K562 (cell line): ENCODE results near the gene SDHC. TPM values are rescaled to one million over a fixed set of nuclear protein-coding genes. Genes with fewer than 3 reads are reported as not detected.
A peak's percentile ranks its signal among the peaks of the same experiment; 100 is the strongest.

Experiments used
- ETV5 ChIP-seq: sonication (generic); formaldehyde crosslinking; IDR thresholded peaks from 2 replicates; pipeline ENCODE4 v1.4.0; 2020; ENCODE audit warnings: low read depth, mild to moderate bottlenecking, missing genetic modification reagents
- HDAC8 ChIP-seq: fragments of 450-650 bp; IDR thresholded peaks from 2 replicates; pipeline ENCODE4 v1.6.1; 2016; ENCODE audit warnings: mild to moderate bottlenecking, missing genetic modification characterization, moderate library complexity, missing compliant biosample characterization
- KLF16 ChIP-seq: IDR thresholded peaks from 2 replicates; pipeline ENCODE4 v1.6.1; 2016; ENCODE audit warnings: antibody characterized with exemption
- MAFG ChIP-seq: fragments of 450-650 bp; conservative IDR thresholded peaks from 2 replicates; pipeline ENCODE4 v1.6.1; 2016; ENCODE audit warnings: missing genetic modification characterization, missing compliant biosample characterization
- MED1 ChIP-seq: sonication (generic); formaldehyde crosslinking; IDR thresholded peaks from 2 replicates; pipeline ENCODE4 v1.8.1; 2023; ENCODE audit warnings: missing genetic modification reagents, borderline replicate concordance
- MXI1 ChIP-seq: IDR thresholded peaks from 2 replicates; pipeline ENCODE4 v1.6.1; 2011; ENCODE audit warnings: low read depth, mild to moderate bottlenecking, improper control_type of control experiment, low read length
- YY1 ChIP-seq, 3 experiments: IDR thresholded peaks; 2 replicates each; pipeline ENCODE4 v1.6.1; 2011; ENCODE audit warnings: low read length in 2 of 3, mild to moderate bottlenecking in 2 of 3, moderate library complexity in 2 of 3, borderline replicate concordance in 1 of 3, control low read depth in 1 of 3, low read depth in 1 of 3; ENCODE audit not compliant: insufficient read depth in 3 of 3, insufficient replicate concordance in 2 of 3, control insufficient read depth in 1 of 3, insufficient read length in 1 of 3; ENCODE audit errors: extremely low read depth in 1 of 3
- ZFX ChIP-seq: sonication (generic); formaldehyde crosslinking; IDR thresholded peaks from 2 replicates; pipeline ENCODE4 v1.8.0; 2022; ENCODE audit warnings: mild to moderate bottlenecking, missing genetic modification reagents, moderate library complexity
- ZNF436 ChIP-seq: fragments of 250-450, 450-650 bp; sonication (Bioruptor Pico); formaldehyde crosslinking; IDR thresholded peaks from 2 replicates; pipeline ENCODE4 v1.7.0; 2020; ENCODE audit warnings: mild to moderate bottlenecking
- polyA plus RNA-seq, 8 experiments: library from polyadenylated mRNA; depleted of rRNA in 4 of 8; stranded (reverse) in 5 of 8; unstranded in 3 of 8; fragments of >200 nt; fragmentation: Nextera tagmentation in 2 of 8; fragmentation: Illumina TruSeq in 1 of 8; extraction: Ambion mirVana in 2 of 8; extraction: Trizol in 1 of 8; gene quantifications; 2 replicates each; pipeline versions ENCODE4 v1.2.1 to v1.2.3, GENCODE V29; 2011 to 2014; ENCODE audit warnings: inconsistent platforms in 1 of 8, missing spikeins in 1 of 8
- total RNA-seq, 7 experiments: library from RNA; depleted of rRNA in 6 of 7; stranded (reverse); fragments of >200 nt in 6 of 7; fragmentation: Illumina TruSeq in 2 of 7; extraction: Trizol in 2 of 7; gene quantifications; 2 replicates each; pipeline versions ENCODE4 v1.2.1 to v1.2.3, GENCODE V29; 2011 to 2021; ENCODE audit warnings: low replicate concordance in 1 of 7
- TF ChIP-seq, protein P1 (sequence below), 2 experiments: fragments of 150-350 bp in 1 of 2; IDR thresholded peaks; 2 replicates each; pipeline ENCODE4 v1.6.1; 2012 to 2016; ENCODE audit warnings: low read depth in 2 of 2, low read length in 2 of 2, mild to moderate bottlenecking in 1 of 2, moderate library complexity in 1 of 2
- TF ChIP-seq, protein P2 (sequence below): IDR thresholded peaks from 3 replicates; pipeline ENCODE4 v1.6.1; 2011; ENCODE audit warnings: borderline replicate concordance, mild to moderate bottlenecking, moderate library complexity; ENCODE audit not compliant: insufficient read length; ENCODE audit errors: extremely low read depth
- TF ChIP-seq, protein P3 (sequence below): fragments of 450-650 bp; formaldehyde crosslinking; IDR thresholded peaks from 2 replicates; pipeline ENCODE4 v1.4.0; 2022; ENCODE audit warnings: missing genetic modification characterization

The SDHC gene
- total and polyA plus RNA-seq, 9 of the 15 experiments (the other 6 are each of a cell fraction or from before 2014, with no cell fraction given): 7.7 to 309 (median 174) TPM

DNA sequence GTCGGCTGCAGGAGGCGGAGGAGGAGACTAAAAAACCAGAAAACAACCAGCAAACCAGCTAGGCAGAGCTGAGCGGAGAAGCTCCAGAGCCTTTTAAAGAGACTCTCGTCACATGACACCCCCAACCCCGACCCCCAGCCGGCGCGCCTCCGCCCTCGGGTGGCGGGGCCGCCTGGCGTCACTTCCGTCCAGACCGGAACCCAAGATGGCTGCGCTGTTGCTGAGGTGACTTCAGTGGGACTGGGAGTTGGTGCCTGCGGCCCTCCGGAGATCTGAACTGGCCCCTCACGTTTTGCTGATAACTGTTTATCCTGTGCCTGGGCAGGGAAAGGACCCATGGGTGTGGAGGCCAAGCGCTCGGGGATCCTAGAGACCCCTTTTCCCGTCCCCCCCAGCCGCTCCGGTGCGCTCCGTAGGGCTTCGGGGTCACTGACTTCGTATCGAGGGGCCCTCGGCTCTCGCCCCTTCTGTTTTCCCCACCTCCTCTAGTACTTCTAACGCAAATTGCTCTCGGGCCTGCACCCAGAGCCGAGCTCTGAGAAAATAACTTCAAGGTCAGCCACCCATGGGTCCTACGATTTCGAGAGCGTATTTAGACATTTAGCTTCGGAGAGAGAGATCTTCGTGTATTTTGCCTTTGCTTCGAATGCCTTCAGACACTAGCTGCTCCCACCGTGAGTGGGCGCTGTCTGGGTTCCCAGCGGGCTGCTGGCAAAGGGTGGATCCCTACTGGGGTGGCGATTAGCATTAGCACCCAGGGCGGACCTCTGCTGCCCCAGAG is at the start of gene SDHC (continued):
- TF ChIP-seq, protein P1, sequence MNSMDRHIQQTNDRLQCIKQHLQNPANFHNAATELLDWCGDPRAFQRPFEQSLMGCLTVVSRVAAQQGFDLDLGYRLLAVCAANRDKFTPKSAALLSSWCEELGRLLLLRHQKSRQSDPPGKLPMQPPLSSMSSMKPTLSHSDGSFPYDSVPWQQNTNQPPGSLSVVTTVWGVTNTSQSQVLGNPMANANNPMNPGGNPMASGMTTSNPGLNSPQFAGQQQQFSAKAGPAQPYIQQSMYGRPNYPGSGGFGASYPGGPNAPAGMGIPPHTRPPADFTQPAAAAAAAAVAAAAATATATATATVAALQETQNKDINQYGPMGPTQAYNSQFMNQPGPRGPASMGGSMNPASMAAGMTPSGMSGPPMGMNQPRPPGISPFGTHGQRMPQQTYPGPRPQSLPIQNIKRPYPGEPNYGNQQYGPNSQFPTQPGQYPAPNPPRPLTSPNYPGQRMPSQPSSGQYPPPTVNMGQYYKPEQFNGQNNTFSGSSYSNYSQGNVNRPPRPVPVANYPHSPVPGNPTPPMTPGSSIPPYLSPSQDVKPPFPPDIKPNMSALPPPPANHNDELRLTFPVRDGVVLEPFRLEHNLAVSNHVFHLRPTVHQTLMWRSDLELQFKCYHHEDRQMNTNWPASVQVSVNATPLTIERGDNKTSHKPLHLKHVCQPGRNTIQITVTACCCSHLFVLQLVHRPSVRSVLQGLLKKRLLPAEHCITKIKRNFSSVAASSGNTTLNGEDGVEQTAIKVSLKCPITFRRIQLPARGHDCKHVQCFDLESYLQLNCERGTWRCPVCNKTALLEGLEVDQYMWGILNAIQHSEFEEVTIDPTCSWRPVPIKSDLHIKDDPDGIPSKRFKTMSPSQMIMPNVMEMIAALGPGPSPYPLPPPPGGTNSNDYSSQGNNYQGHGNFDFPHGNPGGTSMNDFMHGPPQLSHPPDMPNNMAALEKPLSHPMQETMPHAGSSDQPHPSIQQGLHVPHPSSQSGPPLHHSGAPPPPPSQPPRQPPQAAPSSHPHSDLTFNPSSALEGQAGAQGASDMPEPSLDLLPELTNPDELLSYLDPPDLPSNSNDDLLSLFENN (IDR thresholded peaks at IDR 0.05; ENCODE audit: low read depth in 2 of 2, low read length in 2 of 2): no peak
- TF ChIP-seq HDAC8 (tag): peak; percentile 85
- TF ChIP-seq MED1 (CRISPR knock-in tag): no peak
- TF ChIP-seq MAFG (tag): no peak
- peak; percentile 97 for TF ChIP-seq ZFX (CRISPR knock-in tag)
- TF ChIP-seq, protein P2, sequence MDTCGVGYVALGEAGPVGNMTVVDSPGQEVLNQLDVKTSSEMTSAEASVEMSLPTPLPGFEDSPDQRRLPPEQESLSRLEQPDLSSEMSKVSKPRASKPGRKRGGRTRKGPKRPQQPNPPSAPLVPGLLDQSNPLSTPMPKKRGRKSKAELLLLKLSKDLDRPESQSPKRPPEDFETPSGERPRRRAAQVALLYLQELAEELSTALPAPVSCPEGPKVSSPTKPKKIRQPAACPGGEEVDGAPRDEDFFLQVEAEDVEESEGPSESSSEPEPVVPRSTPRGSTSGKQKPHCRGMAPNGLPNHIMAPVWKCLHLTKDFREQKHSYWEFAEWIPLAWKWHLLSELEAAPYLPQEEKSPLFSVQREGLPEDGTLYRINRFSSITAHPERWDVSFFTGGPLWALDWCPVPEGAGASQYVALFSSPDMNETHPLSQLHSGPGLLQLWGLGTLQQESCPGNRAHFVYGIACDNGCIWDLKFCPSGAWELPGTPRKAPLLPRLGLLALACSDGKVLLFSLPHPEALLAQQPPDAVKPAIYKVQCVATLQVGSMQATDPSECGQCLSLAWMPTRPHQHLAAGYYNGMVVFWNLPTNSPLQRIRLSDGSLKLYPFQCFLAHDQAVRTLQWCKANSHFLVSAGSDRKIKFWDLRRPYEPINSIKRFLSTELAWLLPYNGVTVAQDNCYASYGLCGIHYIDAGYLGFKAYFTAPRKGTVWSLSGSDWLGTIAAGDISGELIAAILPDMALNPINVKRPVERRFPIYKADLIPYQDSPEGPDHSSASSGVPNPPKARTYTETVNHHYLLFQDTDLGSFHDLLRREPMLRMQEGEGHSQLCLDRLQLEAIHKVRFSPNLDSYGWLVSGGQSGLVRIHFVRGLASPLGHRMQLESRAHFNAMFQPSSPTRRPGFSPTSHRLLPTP: no peak
- TF ChIP-seq YY1 (IDR thresholded peaks at IDR 0.05; ENCODE audit: borderline replicate concordance in 1 of 3, control insufficient read depth in 1 of 3, extremely low read depth in 1 of 3, insufficient read depth in 3 of 3, insufficient read length in 1 of 3, insufficient replicate concordance in 2 of 3, low read depth in 1 of 3, low read length in 2 of 3): peak; percentile 86 to 99 (median 97)
- TF ChIP-seq ZNF436 (CRISPR knock-in tag): no peak
- TF ChIP-seq, protein P3, sequence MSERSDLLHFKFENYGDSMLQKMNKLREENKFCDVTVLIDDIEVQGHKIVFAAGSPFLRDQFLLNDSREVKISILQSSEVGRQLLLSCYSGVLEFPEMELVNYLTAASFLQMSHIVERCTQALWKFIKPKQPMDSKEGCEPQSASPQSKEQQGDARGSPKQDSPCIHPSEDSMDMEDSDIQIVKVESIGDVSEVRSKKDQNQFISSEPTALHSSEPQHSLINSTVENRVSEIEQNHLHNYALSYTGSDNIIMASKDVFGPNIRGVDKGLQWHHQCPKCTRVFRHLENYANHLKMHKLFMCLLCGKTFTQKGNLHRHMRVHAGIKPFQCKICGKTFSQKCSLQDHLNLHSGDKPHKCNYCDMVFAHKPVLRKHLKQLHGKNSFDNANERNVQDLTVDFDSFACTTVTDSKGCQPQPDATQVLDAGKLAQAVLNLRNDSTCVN: no peak
- TF ChIP-seq ETV5 (CRISPR knock-in tag): peak; percentile 76; the same call in 1 of the 2 replicates
- TF ChIP-seq KLF16: no peak
- TF ChIP-seq MXI1: peak; percentile 47; the same call in 1 of the 2 replicates
